Panc1 (cell line): ENCODE results near the gene HTRA3. TPM values are rescaled to one million over a fixed set of nuclear protein-coding genes. Genes with fewer than 3 reads are reported as not detected.

Experiments
- ATAC-seq: fragments of 200-7000 bp; cut with Tn5 transposase; 2 replicates; pipeline ENCODE4 v1.9.1; 2020; ENCODE audit warnings: mild to moderate bottlenecking, moderate library complexity
- BruUV-seq: library from RNA; stranded (reverse); fragments of 400-500 nt; replicated peaks from 2 replicates; lab custom pipeline; 2021; lab: Mats Ljungman, UMichigan
- CTCF ChIA-PET: fragments of 300-600 bp; sonication (Branson Sonifier 250); formaldehyde crosslinking; loops from one replicate; lab custom pipeline; 2022; ENCODE audit warnings: antibody characterized with exemption; lab: Charles Lee
- POLR2A ChIA-PET: fragments of 300-600 bp; sonication (Branson Sonifier 250); formaldehyde crosslinking; loops from one replicate; lab custom pipeline; 2022; ENCODE audit warnings: antibody characterized with exemption; lab: Charles Lee
- DNase-seq: peaks from one replicate; pipeline ENCODE4 v3.0.0-alpha.2; 2010; ENCODE audit warnings: low read depth, low spot score
- H3K27ac ChIP-seq: 2 replicates; pipeline ENCODE4 v1.5.1; 2011; ENCODE audit warnings: mild to moderate bottlenecking, low read length, inconsistent platforms
- H3K27me3 ChIP-seq: fragments of 200-500 bp; sonication (Bioruptor generic); 2 replicates; pipeline ENCODE4 v1.6.0; 2014; ENCODE audit warnings: low read length, inconsistent platforms; ENCODE audit not compliant: control insufficient read depth, insufficient read depth
- H3K36me3 ChIP-seq: fragments of 200-500 bp; sonication (Bioruptor generic); 2 replicates; pipeline ENCODE4 v1.5.1; 2014; ENCODE audit warnings: inconsistent platforms, mild to moderate bottlenecking, low read length, moderate library complexity; ENCODE audit not compliant: control insufficient read depth, insufficient read depth
- H3K4me1 ChIP-seq: 2 replicates; pipeline ENCODE4 v1.5.1; 2011; ENCODE audit warnings: inconsistent platforms, mild to moderate bottlenecking, low read length, moderate library complexity; ENCODE audit not compliant: control insufficient read depth, insufficient read depth
- H3K4me3 ChIP-seq, 2 experiments: 2 replicates each; pipeline ENCODE4 v1.5.1; 2011 to 2012; ENCODE audit warnings: low read depth in 2 of 2, low read length in 2 of 2, mild to moderate bottlenecking in 2 of 2, inconsistent platforms in 1 of 2, moderate library complexity in 1 of 2
- H3K9me3 ChIP-seq: fragments of 200-500 bp; sonication (Bioruptor generic); 2 replicates; pipeline ENCODE4 v1.5.1; 2014; ENCODE audit warnings: low read depth, mild to moderate bottlenecking, inconsistent platforms, low read length, moderate library complexity; ENCODE audit not compliant: control insufficient read depth, insufficient read depth
- CTCF ChIP-seq: fragments of 450-650 bp; IDR thresholded peaks from 2 replicates; pipeline ENCODE4 v1.5.1; 2017; ENCODE audit warnings: mild to moderate bottlenecking
- POLR2AphosphoS5 ChIP-seq: IDR thresholded peaks from 2 replicates; pipeline ENCODE4 v1.6.1; 2012; ENCODE audit warnings: mild to moderate bottlenecking, low read depth, low read length, moderate library complexity
- REST ChIP-seq, 2 experiments: IDR thresholded peaks; 2 replicates each; pipeline ENCODE4 v1.6.1; 2011 to 2012; ENCODE audit warnings: low read depth in 2 of 2, control low read depth in 1 of 2, low read length in 1 of 2, mild to moderate bottlenecking in 1 of 2, moderate library complexity in 1 of 2; ENCODE audit not compliant: insufficient read depth in 1 of 2
- SIN3A ChIP-seq: IDR thresholded peaks from 2 replicates; pipeline ENCODE4 v1.6.1; 2012; ENCODE audit warnings: low read depth, mild to moderate bottlenecking, low read length, moderate library complexity, borderline replicate concordance; ENCODE audit not compliant: insufficient read depth
- TCF7L2 ChIP-seq: IDR thresholded peaks from 2 replicates; pipeline ENCODE4 v1.6.1; 2011; ENCODE audit warnings: mild to moderate bottlenecking, low read depth, low read length, inconsistent platforms
- in situ Hi-C: cut with HindIII; loops from 2 replicates; pipeline ENCODE4 v1.10.0; 2016; ENCODE audit warnings: low sequenced_read_pairs, low pct_unique_long_range_greater_than_20kb
- intact Hi-C: fragments of 100-400 bp; cut with micrococcal nuclease; formaldehyde crosslinking; loops from one replicate; pipeline ENCODE4 v1.10.0; 2022; ENCODE audit not compliant: unreplicated experiment
- total RNA-seq: library from RNA; stranded (reverse); gene quantifications from one replicate; pipeline ENCODE4 v1.2.1, GENCODE V29; 2021; ENCODE audit not compliant: unreplicated experiment

Gene HTRA3
- total RNA-seq, 1 experiment from 2014 or later = 0.98 TPM

DNA sequence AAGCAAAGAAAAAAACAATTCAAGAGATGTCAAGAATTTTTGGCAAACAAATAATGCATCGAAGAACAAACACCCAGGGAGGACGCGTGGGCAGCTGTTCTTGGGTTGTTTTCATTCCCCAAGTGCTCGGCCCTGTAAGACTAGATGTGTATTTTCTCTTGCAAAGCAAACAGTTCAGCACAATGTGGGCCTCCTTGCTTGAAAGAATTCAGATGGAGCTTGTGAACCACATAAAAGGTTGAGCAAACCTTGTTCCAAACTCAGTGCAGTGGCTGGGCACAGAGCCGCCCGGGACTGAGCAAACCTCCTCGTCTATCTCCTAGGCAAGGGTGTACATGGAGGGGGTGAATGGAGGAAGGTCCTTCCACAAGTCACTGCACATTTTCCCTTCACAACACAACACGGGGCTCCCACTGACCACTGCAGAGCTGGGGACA, 82.4 kb downstream of the HTRA3 start:
- H3K4me3 ChIP-seq = no peak overlapping the region
- intact Hi-C loops = no loop called here

DNA sequence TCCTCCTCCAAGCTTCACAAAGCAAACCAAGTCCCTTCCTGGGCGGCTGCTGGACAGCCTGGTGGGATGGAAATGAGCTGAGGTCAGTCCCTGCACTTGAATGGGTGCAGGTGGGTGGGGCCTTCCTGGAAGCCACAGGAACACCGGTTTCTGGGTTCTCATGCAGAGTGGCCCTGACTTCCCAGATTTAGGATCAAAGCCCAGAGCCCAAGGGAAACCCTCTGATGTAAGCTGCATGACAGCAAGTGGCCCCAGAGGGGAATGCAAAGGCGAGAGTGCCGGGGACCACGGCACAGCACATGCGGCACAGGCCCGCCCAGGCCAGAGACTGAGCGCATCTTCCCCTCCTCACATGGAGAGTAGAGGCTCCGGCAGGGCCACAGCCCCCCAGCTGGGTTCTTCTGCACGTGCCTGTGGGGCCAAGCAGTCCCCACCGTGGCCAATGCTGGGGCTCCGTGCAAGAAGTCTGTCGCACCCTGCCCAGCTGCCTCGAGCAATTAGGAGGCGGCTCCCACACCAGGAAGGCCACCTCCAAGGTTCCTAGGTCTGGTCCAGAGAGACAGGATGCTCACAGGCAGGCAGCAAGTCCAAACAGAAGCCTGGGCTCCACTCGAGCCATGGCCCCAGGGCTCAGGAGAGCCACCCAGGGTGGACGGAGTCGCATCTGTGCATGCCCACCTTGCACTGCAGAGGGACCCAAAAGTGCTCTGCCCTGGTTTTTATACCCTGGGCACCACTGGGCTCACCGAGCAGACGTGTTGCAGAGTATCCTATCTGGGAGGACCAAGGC, 83.0 kb downstream of the HTRA3 start:
- Histone ChIP-seq H3K27me3 (no peaks in the 10 kb centered on the region), H3K9me3 (no peaks in the 10 kb centered on the region), H3K27ac (no peak overlapping the region), H3K4me1 (no peaks in the 10 kb centered on the region), H3K36me3 (no peaks in the 10 kb centered on the region), H3K4me3 (no peak overlapping the region)
- ChIA-PET CTCF (no interaction called here), POLR2A (no interaction called here)
- BruUV-seq = no TSS peak
- in situ Hi-C loops = no loop called here
- ATAC-seq = no peak
- intact Hi-C loops = no loop called here
- no peak for TF ChIP-seq POLR2AphosphoS5
- no peak for TF ChIP-seq CTCF
- TF ChIP-seq TCF7L2 = no peak
- no peak for TF ChIP-seq REST (IDR thresholded peaks at IDR 0.05; ENCODE audit: insufficient read depth in 1 of 2, low read depth in 2 of 2, low read length in 1 of 2)
- TF ChIP-seq SIN3A = no peak
- no peak for DNase-seq

More for the DNA sequence above, 82.4 kb downstream of the HTRA3 start:
- BruUV-seq = no TSS peak
- Histone ChIP-seq H3K36me3 (no peaks in the 10 kb centered on the region), H3K4me1 (no peaks in the 10 kb centered on the region), H3K9me3 (no peaks in the 10 kb centered on the region), H3K27ac (no peak overlapping the region), H3K27me3 (no peaks in the 10 kb centered on the region)
- no peak for DNase-seq
- POLR2A ChIA-PET = no interaction called here
- no peak for TF ChIP-seq CTCF
- TF ChIP-seq TCF7L2 = no peak
- no peak for TF ChIP-seq SIN3A
- no peak for TF ChIP-seq POLR2AphosphoS5
- TF ChIP-seq REST (IDR thresholded peaks at IDR 0.05; ENCODE audit: insufficient read depth in 1 of 2, low read depth in 2 of 2, low read length in 1 of 2) = no peak
- CTCF ChIA-PET = no interaction called here
- in situ Hi-C loops = no loop called here
- no peak; the same call in 1 of the 2 replicates for ATAC-seq
